Stomach smooth muscle (tissue), 2 donors: Measurements from ENCODE around the gene MAPK12.

Experiments
- H3K27ac ChIP-seq: one replicate; pipeline ENCODE4 v1.7.0; 2013; ENCODE audit warnings: mild to moderate bottlenecking, low read length, inconsistent platforms
- H3K27me3 ChIP-seq, 2 donors: one replicate each; pipeline ENCODE4 v1.7.0; 2013; ENCODE audit warnings: low read length in 2 of 2; ENCODE audit not compliant: insufficient read depth in 2 of 2, control insufficient read depth in 1 of 2
- H3K36me3 ChIP-seq, 2 donors: one replicate each; pipeline ENCODE4 v1.7.0; 2013; ENCODE audit warnings: low read length in 2 of 2; ENCODE audit not compliant: control insufficient read depth in 2 of 2, insufficient read depth in 2 of 2
- H3K4me1 ChIP-seq: one replicate; pipeline ENCODE4 v1.7.0; 2013; ENCODE audit warnings: low read length; ENCODE audit not compliant: control insufficient read depth, insufficient read depth
- H3K4me3 ChIP-seq, 2 donors: one replicate each; pipeline ENCODE4 v1.7.0; 2013; ENCODE audit warnings: low read length in 2 of 2
- H3K9ac ChIP-seq, 2 donors: one replicate each; pipeline ENCODE4 v1.7.0; 2013; ENCODE audit warnings: low read length in 2 of 2, mild to moderate bottlenecking in 1 of 2
- H3K9me3 ChIP-seq, 2 donors: one replicate each; pipeline ENCODE4 v1.7.0; 2013; ENCODE audit warnings: low read length in 2 of 2; ENCODE audit not compliant: control insufficient read depth in 2 of 2
- donor health status: healthy.
- donor health status: Pancreatic carcinoma.

Gene MAPK12

DNA sequence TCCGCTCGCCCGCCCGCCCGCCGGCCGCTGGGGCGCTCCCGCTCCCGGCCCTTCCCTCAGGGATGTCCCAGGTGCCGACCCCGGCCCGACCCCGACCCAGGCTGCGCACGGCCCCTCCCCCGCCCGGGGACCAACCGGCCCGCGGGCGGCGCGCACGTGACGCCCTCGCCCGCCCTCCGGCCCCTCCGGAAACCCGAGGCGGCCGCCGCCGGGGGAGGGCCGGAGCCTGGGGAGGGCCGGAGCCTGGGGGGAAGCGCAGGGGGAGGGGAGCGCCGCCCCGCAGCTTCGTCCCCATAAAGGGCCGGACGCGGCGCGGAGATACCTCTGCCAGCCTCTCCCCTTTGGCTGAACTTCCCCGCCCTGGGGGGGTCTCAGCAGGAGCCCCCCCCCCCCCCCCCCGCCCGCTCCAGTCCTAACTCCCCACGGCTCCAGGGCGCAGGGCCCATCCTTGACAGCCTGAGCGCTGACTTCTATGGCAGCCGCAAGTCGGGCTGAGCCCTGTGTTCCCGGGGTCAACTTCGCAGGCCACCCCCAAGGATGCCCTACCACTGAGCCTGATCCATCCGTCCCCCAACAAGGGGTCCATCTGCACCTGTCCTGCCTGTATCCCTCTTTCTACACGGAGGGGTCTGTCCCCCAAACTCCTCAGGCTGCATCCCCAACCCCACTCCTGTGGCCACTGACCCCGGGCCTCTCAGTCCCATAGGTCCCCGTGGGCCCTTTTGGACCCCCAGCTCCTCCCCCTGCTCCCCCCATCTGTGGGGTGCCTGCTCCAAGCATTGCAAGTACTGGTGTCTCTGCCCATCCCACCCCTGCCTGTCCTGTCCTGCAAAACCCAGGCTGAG lies at the start of gene MAPK12:
Gene MAPK12, minus strand, starts transcription at position 69 of the 845 bp plus-strand sequence. CDS start 174 bp downstream, outside the sequence.
- no peaks in the 10 kb centered on the region for H3K9me3 ChIP-seq
- H3K27me3 ChIP-seq: peaks cover 2 to 13% of the 10 kb centered on the region in 2 donors
- peaks cover 25% of the 10 kb centered on the region for H3K4me1 ChIP-seq
- peak within 1 kb of the TSS; percentile 31 for H3K27ac ChIP-seq
- H3K9ac ChIP-seq: peak within 1 kb of the TSS; percentile 51 to 67
- H3K4me3 ChIP-seq: peak within 1 kb of the TSS; percentile 40 to 69
- no peaks in the 10 kb centered on the region for H3K36me3 ChIP-seq

DNA sequence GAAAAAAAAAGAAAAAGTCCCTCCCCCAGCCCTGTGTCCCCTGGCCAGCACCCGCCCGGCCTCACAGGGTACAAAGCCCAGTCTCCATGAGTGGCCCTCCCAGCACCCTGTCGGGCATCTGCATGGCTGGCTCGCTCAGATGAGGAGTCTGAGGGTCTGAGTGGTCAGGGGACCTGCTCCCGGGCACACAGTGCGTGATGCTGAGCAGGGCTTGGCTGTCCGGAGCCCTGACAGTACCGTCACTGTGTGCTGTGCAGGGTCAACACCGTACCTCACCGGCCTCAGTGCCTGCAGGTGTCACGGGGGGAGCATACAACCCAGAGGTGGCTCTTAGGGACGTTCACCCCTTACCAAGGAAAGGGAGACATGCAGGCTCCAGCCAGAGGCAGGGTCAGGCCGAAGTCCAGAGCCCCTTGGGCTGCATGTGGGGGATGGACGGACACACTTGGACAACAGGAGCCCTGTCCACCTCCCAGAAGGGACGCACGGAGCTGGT lies 49.5 kb upstream of the MAPK12 start:
- H3K9me3 ChIP-seq: no peaks in the 10 kb centered on the region
- H3K9ac ChIP-seq: no peak overlapping the region
- no peak overlapping the region for H3K4me3 ChIP-seq
- H3K4me1 ChIP-seq: peaks cover 25% of the 10 kb centered on the region
- no peaks in the 10 kb centered on the region for H3K27me3 ChIP-seq
- H3K36me3 ChIP-seq: no peaks in the 10 kb centered on the region
- no peak overlapping the region for H3K27ac ChIP-seq

DNA sequence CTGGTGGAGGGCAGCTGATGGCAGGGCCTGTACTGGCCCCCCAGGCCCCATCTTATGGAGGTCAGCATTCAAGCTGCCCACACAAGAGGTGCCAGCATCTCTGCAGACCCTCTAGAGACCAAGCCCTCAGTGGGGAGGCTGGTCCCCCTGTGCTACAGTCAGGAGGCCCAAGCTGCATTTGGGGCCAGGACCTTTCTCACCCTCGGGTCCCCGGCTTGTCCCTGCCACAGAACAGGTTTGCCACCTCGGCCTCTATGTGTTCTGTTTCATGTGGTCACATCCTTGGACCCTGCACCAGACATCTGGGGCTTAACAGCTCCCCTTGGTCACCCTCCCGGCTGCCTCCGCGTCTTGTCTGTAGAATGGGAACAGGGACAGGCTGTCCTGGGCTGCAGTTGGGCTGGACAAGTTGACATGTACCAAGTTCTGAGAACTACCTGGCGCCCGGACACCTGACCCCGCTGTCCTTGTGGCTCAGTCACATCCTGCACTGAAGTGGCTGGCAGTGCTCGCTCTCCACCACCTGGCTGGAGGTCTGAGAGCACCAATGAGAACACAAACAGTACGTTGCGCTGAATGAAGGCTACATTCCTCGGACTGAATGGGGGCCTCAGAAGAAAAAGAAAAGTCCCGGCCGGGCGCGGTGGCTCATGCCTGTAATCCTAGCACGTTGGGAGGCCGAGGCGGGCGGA lies 48.7 kb upstream of the MAPK12 start:
- Histone ChIP-seq H3K4me3 (no peak overlapping the region), H3K9ac (no peak overlapping the region), H3K4me1 (peaks cover 33% of the 10 kb centered on the region), H3K9me3 (no peaks in the 10 kb centered on the region), H3K27ac (no peak overlapping the region), H3K36me3 (no peaks in the 10 kb centered on the region), H3K27me3 (no peaks in the 10 kb centered on the region)

DNA sequence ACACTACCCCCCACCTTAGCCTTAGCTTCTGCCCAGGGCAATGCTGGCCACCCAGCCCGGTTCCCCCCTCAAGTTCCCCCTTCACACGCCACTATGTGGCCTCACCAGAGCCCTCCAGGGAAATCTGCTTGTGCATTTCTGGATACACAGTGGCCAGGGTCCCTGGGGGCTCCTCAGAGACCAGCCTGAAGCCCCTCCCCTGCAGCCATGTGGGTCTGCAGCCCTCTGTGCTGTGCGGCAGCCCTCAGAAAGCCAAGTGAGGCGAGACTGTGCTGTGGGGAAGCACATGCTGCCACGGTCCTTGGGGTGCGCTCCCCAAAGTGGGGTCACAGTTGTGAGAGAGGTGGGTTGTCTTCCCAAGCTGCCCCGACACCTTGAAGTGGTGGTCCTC lies 48.1 kb upstream of the MAPK12 start:
- Histone ChIP-seq H3K36me3 (no peaks in the 10 kb centered on the region), H3K27ac (peak overlapping the region; percentile 67), H3K4me3 (no peak overlapping the region), H3K9me3 (no peaks in the 10 kb centered on the region), H3K4me1 (peaks cover 39% of the 10 kb centered on the region), H3K9ac (no peak overlapping the region), H3K27me3 (no peaks in the 10 kb centered on the region)

DNA sequence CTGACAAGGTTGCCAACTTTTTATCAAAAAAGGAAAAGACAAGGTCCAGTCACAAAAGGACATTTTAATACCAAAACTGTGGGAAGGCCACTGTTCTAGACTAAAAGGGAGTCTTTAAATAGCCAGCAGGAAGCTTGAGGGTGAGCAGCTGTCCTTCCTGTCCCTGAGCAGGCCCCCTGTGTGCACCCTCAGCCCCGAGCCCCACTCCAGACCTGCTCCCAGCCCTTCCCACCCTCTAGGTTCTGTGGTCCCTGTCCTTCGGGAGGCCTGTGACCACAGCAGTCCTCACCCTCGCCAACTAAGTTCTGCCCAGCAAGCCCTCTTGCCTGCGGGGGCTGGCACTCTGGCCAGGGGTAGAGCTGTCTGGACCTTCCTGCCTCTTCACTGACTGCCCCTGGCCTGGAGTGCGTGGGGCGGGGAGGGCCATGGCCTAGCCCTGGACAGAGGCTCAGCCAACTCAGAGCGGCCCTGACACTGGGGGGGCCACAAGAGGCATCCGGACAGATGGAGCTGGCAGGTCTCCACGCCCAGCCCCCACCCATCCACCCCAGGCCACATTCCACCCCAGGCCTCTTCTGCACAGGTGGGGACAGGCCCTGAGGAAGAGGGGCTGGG lies 47.6 kb upstream of the MAPK12 start:
- no peaks in the 10 kb centered on the region for H3K27me3 ChIP-seq
- H3K4me1 ChIP-seq: peaks cover 42% of the 10 kb centered on the region
- H3K27ac ChIP-seq: peak overlapping the region; percentile 67
- no peaks in the 10 kb centered on the region for H3K36me3 ChIP-seq
- H3K9me3 ChIP-seq: no peaks in the 10 kb centered on the region
- no peak overlapping the region for H3K4me3 ChIP-seq
- H3K9ac ChIP-seq: peak overlapping the region in 1 of 2 donors; percentile 47

GRCh38 chr22:50308597-50308935 lies 47.1 kb upstream of the MAPK12 start:
- no peaks in the 10 kb centered on the region for H3K27me3 ChIP-seq
- H3K4me3 ChIP-seq: peak overlapping the region in 1 of 2 donors; percentile 8
- no peaks in the 10 kb centered on the region for H3K36me3 ChIP-seq
- H3K9me3 ChIP-seq: no peaks in the 10 kb centered on the region
- peak overlapping the region; percentile 67 for H3K27ac ChIP-seq
- peaks cover 46% of the 10 kb centered on the region for H3K4me1 ChIP-seq
- H3K9ac ChIP-seq: no peak overlapping the region

DNA sequence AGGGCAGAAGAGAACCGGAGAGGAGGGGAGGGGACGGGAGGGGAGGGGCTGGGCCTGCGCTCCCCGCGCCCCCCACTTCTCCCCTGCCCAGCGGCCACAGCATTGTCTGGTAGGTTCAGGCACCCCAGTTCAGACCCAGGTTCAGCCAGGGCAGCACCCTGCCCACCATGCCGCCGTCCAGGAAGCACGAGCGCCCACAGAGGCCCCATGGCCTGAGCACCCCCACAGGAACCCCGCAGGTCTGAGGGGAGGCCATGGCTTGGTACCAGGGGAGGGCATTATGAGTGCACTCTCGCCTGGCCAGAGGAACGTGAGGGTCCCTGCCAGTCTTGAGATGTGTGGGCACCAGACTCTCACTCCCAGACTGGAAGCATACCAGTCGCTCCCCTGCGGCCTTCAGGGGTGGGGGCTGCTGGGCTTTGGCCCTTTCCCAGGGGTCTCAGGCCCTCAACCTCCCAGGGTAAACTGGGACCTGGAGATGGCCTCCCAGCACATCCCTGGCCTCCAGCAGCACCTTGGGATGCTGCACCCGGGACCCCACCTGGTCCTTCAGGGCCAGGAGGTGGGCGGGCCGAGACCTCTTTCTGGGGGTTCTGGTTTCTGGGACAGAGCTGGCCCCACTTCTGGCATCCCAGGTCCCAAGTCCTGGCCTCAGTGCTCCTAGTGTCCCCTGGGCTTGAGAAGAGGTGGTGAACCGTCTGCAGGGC lies 46.6 kb upstream of the MAPK12 start:
- peaks cover 51% of the 10 kb centered on the region for H3K4me1 ChIP-seq
- H3K9me3 ChIP-seq: no peaks in the 10 kb centered on the region
- H3K36me3 ChIP-seq: no peaks in the 10 kb centered on the region
- peak overlapping the region; percentile 67 for H3K27ac ChIP-seq
- peak overlapping the region in 1 of 2 donors; percentile 8 for H3K4me3 ChIP-seq
- peak overlapping the region in 1 of 2 donors; percentile 42 for H3K9ac ChIP-seq
- no peaks in the 10 kb centered on the region for H3K27me3 ChIP-seq

- Histone ChIP-seq H3K9me3 (no peaks in the 10 kb centered on the region), H3K27me3 (no peaks in the 10 kb centered on the region), H3K36me3 (no peaks in the 10 kb centered on the region), H3K4me3 (peak within 1 kb of the TSS; percentile 73 to 81), H3K9ac (peak within 1 kb of the TSS; percentile 81 to 83), H3K4me1 (peaks cover 61% of the 10 kb centered on the region), H3K27ac (peak within 1 kb of the TSS; percentile 91)
These were observed 45.6 kb upstream of the MAPK12 start, which contains the start of gene PLXNB2 for GRCh38 chr22:50306753-50307749. TSS of gene PLXNB2 (minus strand) at chr22:50307646. CDS start at chr22:50290584, 17,062 bp downstream.

DNA sequence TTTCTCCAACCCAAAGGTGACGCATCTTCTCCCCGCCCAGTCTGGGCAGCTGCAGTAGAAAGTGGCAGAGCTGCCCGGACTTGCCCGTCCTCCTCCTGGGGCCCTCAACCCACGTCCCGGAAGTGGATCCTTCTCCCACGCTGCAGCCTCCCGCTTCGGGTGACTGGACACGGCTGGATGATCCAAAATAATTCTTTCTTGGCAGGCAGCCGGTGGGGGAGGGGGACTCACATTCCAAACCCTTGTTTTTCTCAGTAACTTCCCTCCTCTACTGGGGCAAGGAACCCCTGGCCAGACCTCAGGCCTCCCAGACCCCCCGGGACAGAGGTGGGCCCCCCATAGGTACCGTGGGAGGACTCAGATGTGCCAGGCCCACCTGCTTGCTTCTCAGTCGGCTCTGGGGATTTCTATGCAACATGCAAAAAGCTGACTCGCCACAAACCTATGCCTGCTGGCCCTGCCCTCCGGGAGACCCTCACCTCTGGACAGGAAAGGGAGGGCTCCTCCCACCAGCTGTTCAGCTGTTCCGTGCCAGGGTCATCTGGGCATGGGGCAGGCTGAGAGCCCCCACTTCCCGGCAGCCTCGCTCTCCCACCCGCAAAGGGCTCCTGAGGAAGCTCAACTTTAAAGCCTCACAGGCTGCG lies 44.6 kb upstream of the MAPK12 start:
- Histone ChIP-seq H3K27me3 (no peaks in the 10 kb centered on the region), H3K9ac (peak overlapping the region; percentile 77 to 83), H3K9me3 (no peaks in the 10 kb centered on the region), H3K4me3 (peak overlapping the region; percentile 73 to 81), H3K4me1 (peaks cover 71% of the 10 kb centered on the region), H3K36me3 (no peaks in the 10 kb centered on the region), H3K27ac (peak overlapping the region; percentile 91)
